Measurements from ENCODE around the gene CTRB2.

The CTRB2 gene

DNA sequence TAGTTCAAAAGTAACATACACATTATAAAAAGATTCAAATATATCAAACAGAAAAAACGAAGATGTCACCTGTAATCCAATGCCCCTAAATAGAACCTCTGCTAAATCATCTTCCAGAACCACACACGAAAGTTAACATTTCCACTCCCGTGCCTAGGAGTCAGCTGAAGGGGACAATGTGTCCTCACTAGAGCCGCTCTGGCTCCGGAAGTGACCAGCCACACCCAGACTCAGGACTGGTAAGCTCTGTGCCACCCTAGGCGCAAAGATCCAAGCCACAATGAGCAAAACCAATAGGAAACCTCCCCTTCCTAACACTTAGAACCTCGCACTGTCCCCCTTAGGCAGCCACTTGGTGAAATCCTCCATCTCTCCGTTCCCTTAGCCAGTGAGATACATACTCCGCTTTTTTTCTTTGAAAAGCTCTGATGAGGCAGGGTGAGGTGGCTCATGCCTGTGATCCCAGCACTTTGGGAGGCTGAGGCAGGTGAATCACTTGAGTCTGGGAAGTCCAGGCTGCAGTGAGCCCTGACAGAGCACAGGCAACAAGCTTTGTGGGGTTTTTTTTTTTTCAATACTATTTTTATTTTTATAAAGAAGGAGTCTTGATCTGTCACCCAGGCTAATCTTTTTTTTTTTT is 23.6 kb upstream of the CTRB2 start:
- H3K9me3 ChIP-seq = no peaks in the 10 kb centered on the region
- TF ChIP-seq, protein P1, sequence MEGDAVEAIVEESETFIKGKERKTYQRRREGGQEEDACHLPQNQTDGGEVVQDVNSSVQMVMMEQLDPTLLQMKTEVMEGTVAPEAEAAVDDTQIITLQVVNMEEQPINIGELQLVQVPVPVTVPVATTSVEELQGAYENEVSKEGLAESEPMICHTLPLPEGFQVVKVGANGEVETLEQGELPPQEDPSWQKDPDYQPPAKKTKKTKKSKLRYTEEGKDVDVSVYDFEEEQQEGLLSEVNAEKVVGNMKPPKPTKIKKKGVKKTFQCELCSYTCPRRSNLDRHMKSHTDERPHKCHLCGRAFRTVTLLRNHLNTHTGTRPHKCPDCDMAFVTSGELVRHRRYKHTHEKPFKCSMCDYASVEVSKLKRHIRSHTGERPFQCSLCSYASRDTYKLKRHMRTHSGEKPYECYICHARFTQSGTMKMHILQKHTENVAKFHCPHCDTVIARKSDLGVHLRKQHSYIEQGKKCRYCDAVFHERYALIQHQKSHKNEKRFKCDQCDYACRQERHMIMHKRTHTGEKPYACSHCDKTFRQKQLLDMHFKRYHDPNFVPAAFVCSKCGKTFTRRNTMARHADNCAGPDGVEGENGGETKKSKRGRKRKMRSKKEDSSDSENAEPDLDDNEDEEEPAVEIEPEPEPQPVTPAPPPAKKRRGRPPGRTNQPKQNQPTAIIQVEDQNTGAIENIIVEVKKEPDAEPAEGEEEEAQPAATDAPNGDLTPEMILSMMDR (IDR thresholded peaks at IDR 0.05) = no peak
- H3K4me3 ChIP-seq (ENCODE audit: low read depth in 1 of 2, low read length in 1 of 2) = no peak overlapping the region
- peaks cover 42% of the 10 kb centered on the region for H3K27me3 ChIP-seq
- H3K27ac ChIP-seq = no peak overlapping the region
- H3K36me3 ChIP-seq = no peaks in the 10 kb centered on the region
- H3K4me1 ChIP-seq (ENCODE audit: control insufficient read depth in 1 of 2, insufficient read depth in 1 of 2, low read depth in 1 of 2, low read length in 1 of 2) = no peaks in the 10 kb centered on the region

DNA sequence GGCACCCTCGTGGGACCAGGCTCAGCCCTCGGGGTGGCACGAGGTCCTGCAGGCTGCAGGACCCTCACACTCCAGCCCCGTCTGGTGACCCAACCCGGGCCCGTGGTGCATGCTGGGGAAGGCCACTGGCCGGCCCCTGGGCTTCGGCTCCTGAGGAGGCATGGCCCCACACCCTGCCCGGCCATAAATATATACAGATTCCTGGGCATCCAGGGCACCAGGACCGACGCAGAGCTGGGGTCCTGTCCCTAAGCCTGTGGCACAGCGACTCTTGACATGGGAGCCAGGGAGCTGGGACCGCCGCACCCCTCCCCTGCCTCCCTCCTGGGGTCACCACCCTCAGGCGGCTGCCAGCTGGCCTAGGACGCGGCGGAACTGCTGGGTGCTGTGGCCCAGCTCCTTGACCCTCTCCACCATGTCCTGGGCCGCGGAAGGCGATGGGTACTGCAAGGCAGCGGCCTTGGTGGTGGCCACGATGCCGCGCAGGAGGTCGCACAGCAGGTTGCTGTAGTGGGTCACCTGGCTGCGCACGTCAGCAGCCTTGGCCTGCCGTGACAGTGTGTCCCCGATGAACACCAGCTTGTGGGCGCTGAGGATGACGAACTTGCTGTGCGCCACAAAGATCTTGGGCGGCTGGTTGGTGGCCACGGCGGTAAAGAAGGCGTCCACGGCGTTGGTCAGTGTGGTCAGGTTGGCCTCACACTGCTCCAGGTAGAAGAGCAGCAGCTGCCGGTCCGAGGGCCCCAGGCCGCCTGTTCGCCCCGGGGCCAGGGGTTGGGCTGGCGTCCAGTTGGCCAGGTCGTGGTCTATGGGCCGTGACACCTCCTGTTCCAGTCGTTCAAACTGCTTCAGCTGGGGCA is 22.4 kb upstream of the CTRB2 start:
- no peak overlapping the region for H3K27ac ChIP-seq
- H3K4me3 ChIP-seq (ENCODE audit: low read depth in 1 of 2, low read length in 1 of 2) = no peak overlapping the region
- H3K4me1 ChIP-seq (ENCODE audit: control insufficient read depth in 1 of 2, insufficient read depth in 1 of 2, low read depth in 1 of 2, low read length in 1 of 2) = no peaks in the 10 kb centered on the region
- TF ChIP-seq, protein P1 (IDR thresholded peaks at IDR 0.05) = no peak
- no peaks in the 10 kb centered on the region for H3K9me3 ChIP-seq
- no peaks in the 10 kb centered on the region for H3K36me3 ChIP-seq
- peaks cover 40% of the 10 kb centered on the region for H3K27me3 ChIP-seq

DNA sequence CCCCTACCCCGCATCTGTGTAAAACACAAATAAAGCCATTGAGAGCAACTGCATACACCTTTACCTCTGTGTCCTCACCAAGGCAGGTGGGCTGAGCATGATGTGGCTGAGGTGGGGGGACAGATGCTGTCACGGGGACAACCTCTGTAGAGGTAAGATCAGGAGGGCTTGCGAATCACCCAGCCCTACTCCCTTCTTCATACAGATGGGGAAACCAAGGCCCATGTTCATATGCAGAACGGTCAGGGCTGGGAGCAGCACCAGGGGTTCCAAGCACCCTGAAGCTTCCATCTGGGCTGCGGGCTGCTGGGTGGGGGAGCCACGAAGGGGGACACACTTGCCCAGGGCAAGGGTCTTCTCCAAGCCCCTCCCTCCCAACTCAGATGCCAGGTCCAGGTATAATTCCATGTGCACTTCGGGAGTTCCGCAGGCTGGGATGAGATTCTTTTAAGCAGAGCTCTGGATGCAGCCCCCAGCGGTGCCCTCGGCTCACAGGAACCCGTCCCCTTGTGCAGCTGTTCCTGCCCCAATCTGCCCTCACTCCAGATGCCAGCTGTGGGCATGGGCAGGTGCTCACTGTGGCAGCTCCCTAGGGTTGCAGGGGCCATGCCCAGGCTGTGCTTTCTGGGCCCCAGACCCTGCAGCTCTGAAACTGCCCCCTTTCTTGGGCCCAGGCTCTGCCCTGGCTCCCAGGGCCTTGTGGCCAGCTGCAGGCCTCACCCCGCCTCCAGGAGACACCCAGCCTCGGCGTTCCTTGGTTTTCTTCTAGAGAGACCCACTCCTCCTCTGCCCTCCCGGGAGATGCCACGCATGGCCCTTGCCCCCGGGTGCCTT is 21.4 kb upstream of the CTRB2 start:
- Histone ChIP-seq H3K27ac (no peak overlapping the region), H3K9me3 (no peaks in the 10 kb centered on the region), H3K4me1 (ENCODE audit: control insufficient read depth in 1 of 2, insufficient read depth in 1 of 2, low read depth in 1 of 2, low read length in 1 of 2) (no peaks in the 10 kb centered on the region), H3K36me3 (no peaks in the 10 kb centered on the region), H3K4me3 (ENCODE audit: low read depth in 1 of 2, low read length in 1 of 2) (no peak overlapping the region), H3K27me3 (peaks cover 33% of the 10 kb centered on the region)
- TF ChIP-seq, protein P1 (IDR thresholded peaks at IDR 0.05) = no peak

DNA sequence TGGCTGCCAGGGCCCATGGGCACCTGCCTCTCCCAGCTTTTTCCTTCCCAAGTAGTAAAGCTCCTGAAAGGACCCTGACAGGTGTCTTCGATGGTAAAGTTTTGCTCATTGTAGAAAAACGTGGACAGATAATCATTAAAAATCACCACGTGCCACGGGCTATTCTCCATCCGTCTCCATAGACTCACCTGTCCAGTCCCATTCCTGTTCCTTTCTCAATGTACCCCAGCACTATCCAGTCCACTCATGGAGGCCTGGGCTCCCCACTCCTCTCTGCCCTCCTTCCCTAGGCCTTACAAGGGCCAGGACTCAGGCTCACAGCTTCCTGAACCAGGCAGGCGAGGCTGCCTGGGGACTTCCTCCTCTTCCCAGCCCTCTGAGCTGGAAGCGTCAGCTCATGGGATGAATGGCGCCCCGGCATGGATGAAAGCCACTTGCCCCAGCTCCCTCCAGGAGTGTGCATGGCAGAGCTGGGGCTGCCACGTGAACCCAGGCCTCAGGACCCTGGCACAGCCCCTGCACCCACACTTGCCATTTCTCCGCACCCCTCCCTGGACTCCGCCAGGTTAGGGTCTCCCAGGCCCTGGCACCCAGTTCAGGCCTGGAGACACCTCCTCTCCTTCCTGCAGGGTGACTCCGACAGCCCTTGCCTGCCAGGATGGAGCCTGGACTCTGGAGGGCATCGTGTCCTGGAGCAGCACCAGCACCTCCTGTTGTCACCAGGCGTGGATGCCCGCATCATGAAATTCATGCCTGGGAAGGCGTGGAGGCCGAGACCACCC is 20.6 kb upstream of the CTRB2 start:
- H3K27ac ChIP-seq = no peak overlapping the region
- TF ChIP-seq, protein P1 (IDR thresholded peaks at IDR 0.05) = no peak
- no peaks in the 10 kb centered on the region for H3K9me3 ChIP-seq
- H3K27me3 ChIP-seq = peaks cover 32% of the 10 kb centered on the region
- no peaks in the 10 kb centered on the region for H3K36me3 ChIP-seq
- H3K4me3 ChIP-seq (ENCODE audit: low read depth in 1 of 2, low read length in 1 of 2) = no peak overlapping the region
- H3K4me1 ChIP-seq (ENCODE audit: control insufficient read depth in 1 of 2, insufficient read depth in 1 of 2, low read depth in 1 of 2, low read length in 1 of 2) = no peaks in the 10 kb centered on the region

Measured in neutrophil (primary cell).